ENCODE results near the gene COX18.

The COX18 gene

DNA sequence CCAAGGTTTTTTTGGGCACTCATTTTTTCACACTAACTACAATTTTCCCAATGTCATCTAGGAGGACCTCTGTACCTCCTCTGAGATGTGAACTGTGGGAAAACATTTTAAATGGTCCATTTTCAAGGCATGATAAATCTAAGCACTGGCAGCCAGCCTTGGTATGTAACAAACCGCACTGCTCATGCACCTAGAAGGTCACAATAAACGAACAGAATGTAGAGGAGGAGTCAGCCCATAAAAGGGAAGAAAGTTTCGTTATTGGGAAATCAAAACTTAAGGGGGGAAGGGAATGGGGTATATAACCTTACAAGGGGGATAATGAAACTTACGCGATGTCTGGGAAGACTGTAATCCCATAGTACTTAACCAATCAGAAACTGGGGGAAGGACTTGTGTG is 16.4 kb downstream of the COX18 start:
- no peak for DNase-seq (ENCODE audit: low spot score)

DNA sequence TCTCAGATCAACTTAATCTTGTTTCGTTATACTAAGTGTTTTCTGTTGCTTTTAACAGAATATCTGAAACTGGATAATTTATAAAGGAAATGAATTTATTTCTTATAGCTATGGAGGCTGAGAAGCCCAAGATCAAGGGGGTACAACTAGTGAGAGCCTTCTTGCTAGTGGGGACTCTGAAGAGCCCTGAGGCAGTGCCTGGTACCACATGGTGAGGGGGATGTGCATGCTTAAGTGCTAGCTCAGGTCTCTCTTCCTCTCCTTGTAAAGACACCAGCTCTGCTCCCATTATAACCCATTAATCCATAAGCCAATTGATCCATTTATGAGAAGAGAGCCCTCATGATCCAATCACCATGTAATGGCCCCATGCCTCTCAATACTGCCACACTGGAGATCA is 17.9 kb downstream of the COX18 start:
- DNase-seq (ENCODE audit: low spot score): no peak

DNA sequence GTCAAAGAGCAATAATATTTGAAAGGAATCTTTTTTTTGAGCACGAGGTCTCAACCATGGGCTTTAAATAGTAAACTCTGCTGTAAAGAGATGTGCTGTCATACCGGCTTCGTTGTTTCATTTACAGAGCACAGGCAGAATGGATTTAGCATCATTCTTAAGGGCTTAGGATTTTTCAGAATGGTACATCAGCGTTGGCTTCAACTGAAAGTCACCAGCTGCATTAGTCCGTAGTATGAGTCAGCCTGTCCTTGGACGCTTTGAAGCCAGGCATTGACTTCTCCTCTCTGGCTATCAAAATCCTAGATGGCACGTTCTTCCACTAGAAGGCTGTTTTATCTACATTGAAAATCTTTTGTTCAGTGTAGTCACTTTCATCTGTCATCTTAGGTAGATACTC is 23.6 kb downstream of the COX18 start:
- DNase-seq (ENCODE audit: low spot score): no peak

DNA sequence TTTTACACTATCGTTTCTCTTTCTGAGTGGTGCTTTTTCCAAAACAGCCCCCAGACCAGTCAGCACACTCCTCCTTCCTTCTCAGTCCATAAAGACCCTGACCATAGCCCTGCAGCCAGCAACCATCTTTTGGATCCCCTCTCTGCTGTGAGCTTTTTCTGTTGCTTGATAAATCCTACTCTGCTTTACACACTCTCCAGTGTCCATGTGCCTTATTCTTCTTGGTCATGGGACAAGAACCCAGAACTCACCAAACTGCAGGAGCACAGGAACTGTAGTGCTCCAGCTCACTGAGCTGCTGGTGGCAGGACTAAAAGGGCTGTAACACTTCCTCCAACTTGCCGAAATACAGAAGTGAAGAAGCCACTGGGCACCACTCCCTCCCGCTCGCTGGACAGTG is 32.5 kb downstream of the COX18 start:
- no peak for DNase-seq (ENCODE audit: low spot score)

DNA sequence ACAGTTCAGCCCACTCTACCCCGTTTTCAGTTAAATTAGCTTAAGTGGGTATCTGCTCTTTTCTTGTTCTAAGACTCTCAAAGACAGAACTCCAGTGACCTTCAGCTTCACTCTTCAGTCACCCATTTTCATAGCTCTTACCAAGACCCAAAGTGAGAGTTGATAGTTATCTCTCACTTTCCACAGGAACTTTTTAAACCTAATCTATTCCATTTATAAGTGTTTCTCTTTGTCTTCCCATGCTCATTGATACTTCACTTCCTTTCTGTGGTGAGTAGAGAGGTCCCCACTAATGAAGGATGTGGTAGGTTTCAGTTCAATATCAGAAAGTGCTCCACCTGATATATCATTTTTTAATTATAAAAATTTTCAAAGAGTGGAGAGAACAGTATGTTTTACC is 33.4 kb downstream of the COX18 start:
- DNase-seq (ENCODE audit: low spot score): no peak

DNA sequence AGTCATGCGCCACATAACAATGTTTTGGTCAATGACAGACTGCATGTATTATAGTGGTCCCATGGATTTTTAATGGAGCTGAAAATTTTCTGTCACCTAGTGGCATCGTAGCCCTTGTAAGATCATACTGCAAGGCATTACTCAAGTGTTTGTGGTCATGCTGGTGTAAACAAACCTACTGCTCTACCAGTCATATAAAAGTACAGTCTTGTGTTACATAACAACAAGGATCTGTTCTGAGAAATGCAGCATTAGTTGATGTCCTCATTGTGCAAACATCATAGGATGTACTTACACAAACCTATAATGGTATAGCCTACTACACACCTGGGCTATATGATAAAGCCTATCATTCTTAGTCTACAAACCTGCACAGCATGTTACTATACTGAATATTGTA is 34.6 kb downstream of the COX18 start:
- DNase-seq (ENCODE audit: low spot score): no peak

DNA sequence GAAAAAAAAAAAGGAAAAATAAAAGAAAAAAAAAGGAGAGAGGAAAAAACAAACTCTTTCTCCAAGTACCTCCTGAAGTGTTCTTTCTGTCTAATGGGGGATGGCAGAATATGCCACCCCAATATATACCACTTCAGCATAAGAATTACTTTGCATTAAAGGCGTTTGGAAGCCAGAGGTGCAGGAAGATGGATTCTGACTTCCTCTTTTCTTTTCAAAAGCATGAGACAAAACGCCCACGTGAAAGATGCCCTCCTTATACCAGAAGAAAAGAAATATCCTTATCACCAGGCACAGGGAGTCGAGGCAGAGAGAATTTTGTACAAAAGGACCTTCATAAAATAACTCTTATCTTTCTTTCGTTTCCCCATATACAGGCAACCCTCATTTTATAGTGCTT is 40.9 kb downstream of the COX18 start:
- no peak for DNase-seq (ENCODE audit: low spot score)

DNA sequence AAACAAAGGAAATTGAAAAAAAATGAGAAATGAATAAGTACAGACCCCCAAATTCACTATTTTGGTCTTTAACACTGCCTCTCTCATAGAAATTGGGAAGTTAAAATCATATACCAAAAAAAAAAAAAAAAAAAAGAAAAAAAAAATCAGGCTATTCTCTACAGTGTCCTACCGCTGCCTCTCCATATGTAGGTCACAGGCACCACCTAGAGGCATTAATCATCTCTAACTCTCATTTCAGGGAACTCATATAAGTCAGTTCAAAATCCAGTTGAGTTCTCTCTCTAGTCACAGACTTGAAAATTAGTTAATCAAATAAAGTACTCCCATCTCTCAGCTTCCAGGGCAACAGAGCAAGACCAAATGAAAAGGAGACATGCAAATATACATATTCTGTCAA is 47.9 kb downstream of the COX18 start:
- peak; percentile 36 for DNase-seq (ENCODE audit: low spot score)

DNA sequence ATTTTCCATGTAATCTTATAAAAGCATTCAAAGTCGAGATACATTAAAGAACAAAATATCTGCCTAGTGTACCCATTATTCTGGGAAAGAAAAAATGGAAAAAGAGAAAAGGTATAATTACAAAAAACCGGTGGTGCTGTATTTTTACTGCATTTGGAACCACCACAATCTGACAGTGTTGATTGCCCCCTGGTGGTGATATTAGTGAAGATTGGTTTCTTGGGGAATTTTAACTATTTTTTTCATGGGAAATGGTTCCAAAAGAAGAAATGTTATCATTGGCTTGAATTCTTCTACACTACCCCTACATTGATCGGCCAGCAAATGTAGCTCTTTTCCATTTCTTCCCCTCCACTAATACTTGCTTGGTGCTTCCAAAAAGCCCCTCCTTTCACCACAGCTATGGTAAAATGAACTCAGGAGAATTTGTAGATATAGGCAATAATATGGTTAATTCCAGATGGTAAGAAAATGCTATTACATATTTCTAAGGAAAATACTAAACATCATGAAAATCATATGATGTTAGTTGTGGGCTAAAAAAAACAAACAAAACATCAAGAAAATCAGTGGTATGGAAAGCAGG is 50.0 kb downstream of the COX18 start:
- DNase-seq (ENCODE audit: low spot score): peak; percentile 21

DNA sequence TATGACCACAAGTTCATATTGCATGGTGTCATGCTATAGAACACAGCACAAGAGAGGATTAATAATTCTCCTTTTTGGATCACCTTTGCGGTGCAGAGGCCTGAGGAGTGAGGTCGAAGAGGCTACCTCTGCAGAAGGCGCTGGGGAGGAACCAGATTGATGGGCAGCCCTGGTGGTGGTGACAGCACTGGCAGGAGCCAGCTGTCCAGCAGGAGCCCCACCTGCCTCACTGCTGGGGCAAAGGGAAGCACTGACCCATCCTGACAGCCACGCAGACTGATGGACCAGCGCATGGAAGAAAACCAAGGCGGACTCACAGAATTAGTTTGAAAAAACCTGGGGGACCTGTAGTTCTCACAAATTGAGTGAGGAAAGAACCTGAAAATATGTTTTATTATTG is 50.9 kb downstream of the COX18 start:
- DNase-seq (ENCODE audit: low spot score): no peak

DNA sequence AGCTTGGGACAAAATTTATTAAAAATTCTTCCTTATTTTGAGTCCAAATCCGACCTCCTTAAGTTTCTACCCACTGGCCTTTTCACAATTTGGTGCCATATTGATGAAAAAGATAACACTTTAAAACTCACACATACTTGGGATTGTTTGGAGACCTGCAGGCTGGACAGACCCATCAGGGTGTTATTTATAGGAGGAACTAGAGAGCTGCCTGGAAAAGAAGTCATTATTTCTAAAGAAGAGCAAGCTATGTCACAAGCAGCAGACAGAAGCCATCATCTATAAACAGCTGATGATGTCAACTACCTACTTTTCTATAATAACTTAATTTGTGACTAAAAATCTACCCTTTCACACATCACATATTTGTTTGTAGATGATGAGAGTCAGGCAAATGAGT is 56.2 kb downstream of the COX18 start:
- DNase-seq (ENCODE audit: low spot score): no peak

DNA sequence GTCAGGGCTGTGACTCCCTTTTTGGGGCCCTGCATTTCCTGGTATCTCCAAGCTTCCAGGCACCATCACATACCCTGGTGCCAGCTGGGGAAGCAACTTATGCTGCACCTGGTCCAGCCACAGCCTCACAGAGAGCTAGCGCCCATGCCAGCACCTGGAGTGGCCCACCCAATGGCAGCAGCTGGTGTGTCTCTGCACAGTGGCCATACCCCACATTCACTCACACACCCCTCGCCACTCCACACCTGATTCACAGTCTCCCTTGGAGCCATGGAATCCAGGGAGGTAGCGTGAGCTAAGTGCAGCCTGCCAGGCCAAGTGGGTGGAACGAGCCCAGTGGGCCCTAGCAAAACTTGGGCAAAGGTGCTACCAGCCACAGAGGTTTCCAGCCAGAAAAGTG is 56.8 kb downstream of the COX18 start:
- no peak for DNase-seq (ENCODE audit: low spot score)

DNA sequence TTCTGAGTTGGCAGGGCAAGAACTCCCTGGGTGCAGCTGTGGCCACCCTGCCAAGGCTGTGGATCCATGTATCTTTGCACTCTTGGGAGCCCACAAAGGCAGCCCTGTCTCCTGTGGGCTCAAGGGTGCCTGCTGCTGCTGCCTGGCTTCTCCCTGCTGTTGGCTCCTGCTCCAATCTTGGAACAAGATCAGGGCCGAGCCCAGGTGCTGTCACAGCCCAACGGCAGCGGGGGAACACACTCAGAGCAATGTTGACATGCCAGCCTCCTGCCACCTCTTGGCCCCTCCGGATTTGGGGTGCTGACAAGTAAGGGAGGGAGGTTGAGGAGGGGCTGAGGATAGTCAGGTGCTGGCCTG is 57.9 kb downstream of the COX18 start:
- DNase-seq (ENCODE audit: low spot score): no peak

DNA sequence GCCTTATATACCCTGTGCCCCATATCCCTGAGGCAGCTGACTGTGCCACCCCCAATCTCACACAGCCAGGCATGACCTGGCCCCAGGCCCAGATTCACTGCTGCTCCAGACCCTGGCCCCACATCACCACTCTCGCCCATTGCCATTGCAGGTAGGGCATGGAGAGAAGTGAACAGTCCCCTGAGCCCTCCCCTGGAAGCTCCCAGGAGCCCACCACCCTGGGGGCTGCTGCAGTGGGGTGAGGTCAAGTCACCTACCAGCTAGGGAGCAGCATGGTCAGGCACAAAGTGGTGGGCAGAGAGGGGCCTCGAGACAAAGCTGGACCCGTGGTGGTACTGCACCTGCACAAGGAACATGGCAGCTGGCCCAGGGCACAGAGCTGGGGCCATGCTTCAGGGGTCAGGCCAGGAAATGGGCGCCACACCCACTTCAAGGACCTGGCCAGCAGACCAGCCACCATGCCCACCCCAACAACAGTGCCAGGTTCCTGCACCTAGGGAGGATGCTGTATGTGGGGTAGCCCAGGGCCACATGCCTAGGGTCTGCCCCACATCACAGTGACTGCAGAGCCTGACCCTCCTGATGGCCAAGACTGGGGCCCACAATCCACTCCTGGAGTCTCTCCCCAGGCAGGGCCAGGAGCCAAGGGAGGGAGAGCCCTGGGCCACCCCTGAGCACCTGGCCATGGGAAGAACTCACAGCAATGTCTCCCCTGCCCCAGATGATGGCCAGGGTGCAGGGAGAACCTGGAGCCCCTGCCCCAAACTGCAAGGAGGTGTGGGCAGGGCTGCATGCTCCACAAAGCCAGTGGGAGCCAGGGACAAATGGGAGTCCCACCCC is 58.5 kb downstream of the COX18 start:
- DNase-seq (ENCODE audit: low spot score): no peak

DNA sequence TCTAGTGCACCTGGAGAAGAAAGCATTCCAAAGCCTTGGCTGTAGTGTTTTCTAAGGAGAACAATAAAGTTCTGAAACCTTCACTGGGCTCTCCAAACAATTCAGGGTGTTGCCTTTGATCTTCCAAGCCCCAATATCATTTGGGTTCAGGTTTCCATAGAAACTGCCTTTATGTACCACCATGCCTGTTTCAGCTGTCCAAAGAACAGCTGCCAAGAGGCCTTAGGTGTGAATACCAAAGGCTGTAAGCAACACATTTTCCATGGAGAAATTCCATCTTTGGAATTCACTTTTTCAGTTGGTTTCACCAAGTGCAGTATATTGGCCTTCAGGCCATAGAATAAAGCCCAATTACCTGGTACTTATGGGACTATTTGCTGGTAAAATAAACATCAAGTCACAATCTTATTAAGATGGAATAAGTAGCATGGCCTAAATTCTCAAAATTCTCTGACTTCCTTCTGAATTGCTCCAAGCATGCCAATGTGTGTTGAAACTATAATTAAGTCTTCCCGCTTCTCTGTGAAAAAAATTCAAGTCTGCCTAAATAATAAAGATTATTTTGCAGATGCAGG is 61.9 kb downstream of the COX18 start:
- DNase-seq (ENCODE audit: low spot score): no peak

DNA sequence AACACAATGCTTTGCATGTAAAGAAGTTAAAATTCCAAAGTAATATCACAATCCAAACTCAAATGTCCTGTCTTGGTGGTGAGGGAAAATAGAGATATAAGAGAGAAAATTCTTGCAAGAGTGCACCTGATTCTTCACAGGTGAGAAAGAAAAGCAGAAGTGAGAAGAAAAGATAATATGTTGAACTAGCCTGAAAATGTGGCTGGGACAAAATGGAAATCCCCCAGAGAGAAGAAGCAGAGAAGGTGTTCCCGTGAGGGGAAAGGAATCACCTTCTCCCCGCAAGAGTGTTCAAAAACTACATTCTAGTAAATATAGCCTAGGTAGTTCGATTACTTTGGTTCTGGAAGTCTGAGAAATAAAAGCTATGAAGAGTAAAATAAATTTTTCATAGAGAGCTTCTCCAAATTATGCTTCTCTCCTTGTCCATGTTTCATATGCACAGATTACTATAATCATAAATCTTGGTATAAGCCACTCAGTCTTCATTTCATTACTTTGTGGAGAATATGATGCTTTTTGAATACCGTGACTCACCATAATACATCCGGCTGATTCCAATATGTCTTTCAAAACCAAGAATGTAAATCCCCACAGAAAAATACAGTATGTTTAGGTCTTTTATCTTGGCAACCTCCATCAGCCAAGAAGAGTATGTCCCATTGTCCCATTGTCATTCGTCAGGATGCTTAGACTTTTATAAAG is 63.1 kb downstream of the COX18 start:
- no peak for DNase-seq (ENCODE audit: low spot score)

DNA sequence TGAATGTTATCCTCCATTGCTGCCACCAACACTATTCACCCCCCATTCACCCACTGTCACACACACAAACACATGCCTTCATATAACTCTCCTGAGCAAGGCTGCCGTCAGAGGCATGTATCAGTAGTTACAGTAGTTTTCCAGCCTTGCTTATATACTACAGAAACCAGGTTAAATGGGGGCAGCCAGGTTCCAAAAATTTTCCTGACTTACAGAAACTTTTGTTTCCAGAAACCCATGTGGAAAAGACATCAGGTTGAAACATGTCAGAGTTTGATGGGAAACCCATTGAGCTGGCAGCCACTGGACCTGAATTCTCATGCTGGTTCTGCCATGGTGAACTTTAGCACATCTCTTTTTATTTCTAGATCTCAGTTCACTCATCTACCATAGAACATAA is 64.0 kb downstream of the COX18 start:
- DNase-seq (ENCODE audit: low spot score): no peak

Measured in HuH-7 (cell line).